IMR-90 (cell line): Measurements from ENCODE around the gene CSN1S1. TPM values are rescaled to one million over a fixed set of nuclear protein-coding genes. Genes with fewer than 3 reads are reported as not detected.

Source experiments
- ATAC-seq: fragments of 200-7000 bp; cut with Tn5 transposase; 2 replicates; pipeline ENCODE4 v1.9.1; 2020; ENCODE audit warnings: low read depth, mild to moderate bottlenecking, moderate library complexity
- BruUV-seq: library from RNA; stranded (reverse); fragments of 400-500 nt; replicated peaks from 2 replicates; lab custom pipeline; 2021; lab: Mats Ljungman, UMichigan
- CTCF ChIA-PET: fragments of 300-600 bp; formaldehyde crosslinking; extraction: SDS; loops from one replicate; lab custom pipeline; 2021; ENCODE audit warnings: antibody characterized with exemption; lab: Yijun Ruan, JAX
- POLR2A ChIA-PET: fragments of 300-600 bp; sonication (Branson Sonifier 250); formaldehyde crosslinking; loops from one replicate; lab custom pipeline; 2022; ENCODE audit warnings: antibody characterized with exemption; ENCODE audit not compliant: unreplicated experiment; lab: Charles Lee
- DNase-seq: peaks from one replicate; pipeline ENCODE4 v3.0.0; 2013
- H2AFZ ChIP-seq: replicated peaks from 2 replicates; pipeline ENCODE3; 2013; ENCODE audit warnings: low read length, mild to moderate bottlenecking; ENCODE audit not compliant: poor library complexity
- H2AK5ac ChIP-seq: 2 replicates; pipeline ENCODE4 v1.6.1; 2013; ENCODE audit warnings: low read depth, low read length, inconsistent platforms
- H2AK9ac ChIP-seq: replicated peaks from 2 replicates; pipeline ENCODE3; 2013; ENCODE audit warnings: mild to moderate bottlenecking, low read depth, low read length, moderate library complexity; ENCODE audit not compliant: poor library complexity
- H2BK120ac ChIP-seq: 2 replicates; pipeline ENCODE4 v1.6.1; 2013; ENCODE audit warnings: low read depth, low read length, inconsistent platforms
- H2BK15ac ChIP-seq: 3 replicates; pipeline ENCODE4 v1.6.1; 2013; ENCODE audit warnings: low read depth, low read length, inconsistent platforms
- H2BK20ac ChIP-seq: 2 replicates; pipeline ENCODE4 v1.6.1; 2013; ENCODE audit warnings: low read depth, mild to moderate bottlenecking, inconsistent platforms, low read length, moderate library complexity
- H2BK5ac ChIP-seq: 2 replicates; pipeline ENCODE4 v1.6.1; 2013; ENCODE audit warnings: mild to moderate bottlenecking, low read depth, low read length, inconsistent platforms; ENCODE audit not compliant: poor library complexity, severe bottlenecking
- H3K14ac ChIP-seq: replicated peaks from 2 replicates; pipeline ENCODE4 v1.6.1; 2013; ENCODE audit warnings: low read depth, low read length, inconsistent platforms
- H3K18ac ChIP-seq: 2 replicates; pipeline ENCODE4 v1.6.1; 2013; ENCODE audit warnings: low read depth, low read length, control low read depth
- H3K23ac ChIP-seq: 2 replicates; pipeline ENCODE4 v1.6.1; 2013; ENCODE audit warnings: low read depth, low read length, inconsistent platforms
- H3K27ac ChIP-seq: 2 replicates; pipeline ENCODE4 v1.5.1; 2013; ENCODE audit warnings: mild to moderate bottlenecking, control low read depth, low read length; ENCODE audit not compliant: insufficient read depth
- H3K27me3 ChIP-seq: 2 replicates; pipeline ENCODE4 v1.6.1; 2013; ENCODE audit warnings: low read length; ENCODE audit not compliant: control insufficient read depth, insufficient read depth
- H3K36me3 ChIP-seq: 2 replicates; pipeline ENCODE4 v1.6.1; 2013; ENCODE audit warnings: low read length, mixed read lengths; ENCODE audit not compliant: control insufficient read depth, insufficient read depth
- H3K4ac ChIP-seq: 2 replicates; pipeline ENCODE4 v1.6.1; 2013; ENCODE audit warnings: low read depth, low read length, inconsistent platforms
- H3K4me1 ChIP-seq: 2 replicates; pipeline ENCODE4 v1.6.1; 2013; ENCODE audit warnings: low read length, mixed read lengths; ENCODE audit not compliant: control insufficient read depth, insufficient read depth
- H3K4me2 ChIP-seq: 2 replicates; pipeline ENCODE4 v1.6.1; 2013; ENCODE audit warnings: low read depth, mild to moderate bottlenecking, control low read depth, low read length, moderate library complexity
- H3K4me3 ChIP-seq: 2 replicates; pipeline ENCODE4 v1.5.1; 2013; ENCODE audit warnings: low read depth, mild to moderate bottlenecking, control low read depth, low read length, moderate library complexity; ENCODE audit not compliant: insufficient read depth
- H3K56ac ChIP-seq: 2 replicates; pipeline ENCODE4 v1.6.1; 2013; ENCODE audit warnings: low read length, inconsistent platforms; ENCODE audit not compliant: insufficient read depth; ENCODE audit errors: extremely low read depth
- H3K79me1 ChIP-seq, 2 experiments: 2 replicates each; pipeline ENCODE4 v1.6.1; 2013; ENCODE audit warnings: low read length in 2 of 2, inconsistent platforms in 1 of 2, low read depth in 1 of 2
- H3K9ac ChIP-seq: 2 replicates; pipeline ENCODE4 v1.6.1; 2013; ENCODE audit warnings: low read depth, low read length, control low read depth
- H3K9me1 ChIP-seq: 2 replicates; pipeline ENCODE4 v1.6.1; 2013; ENCODE audit warnings: low read length, inconsistent platforms; ENCODE audit not compliant: insufficient read depth
- H3K9me3 ChIP-seq: 2 replicates; pipeline ENCODE4 v1.6.1; 2013; ENCODE audit warnings: low read length; ENCODE audit not compliant: control insufficient read depth, insufficient read depth
- H4K20me1 ChIP-seq: 2 replicates; pipeline ENCODE4 v1.6.1; 2013; ENCODE audit warnings: low read length, inconsistent platforms; ENCODE audit not compliant: insufficient read depth
- H4K5ac ChIP-seq: 2 replicates; pipeline ENCODE4 v1.6.1; 2013; ENCODE audit warnings: mild to moderate bottlenecking, low read depth, low read length, control low read depth
- H4K8ac ChIP-seq, 2 experiments: 2 replicates each; pipeline ENCODE4 v1.6.1; 2013; ENCODE audit warnings: low read depth in 2 of 2, low read length in 2 of 2, control low read depth in 1 of 2, inconsistent platforms in 1 of 2
- H4K91ac ChIP-seq: 2 replicates; pipeline ENCODE4 v1.6.1; 2013; ENCODE audit warnings: low read depth, low read length, inconsistent platforms; ENCODE audit not compliant: insufficient read depth
- BHLHE40 ChIP-seq: fragments of 150-350 bp; IDR thresholded peaks from 2 replicates; pipeline ENCODE4 v1.6.1; 2016; ENCODE audit warnings: mild to moderate bottlenecking, low read depth, low read length
- CEBPB ChIP-seq: IDR thresholded peaks from 2 replicates; pipeline ENCODE4 v1.6.1; 2012; ENCODE audit warnings: low read depth, low read length, improper control_type of control experiment
- FOS ChIP-seq: fragments of 150-350 bp; IDR thresholded peaks from 2 replicates; pipeline ENCODE4 v1.6.1; 2016; ENCODE audit warnings: low read depth, low read length
- MXI1 ChIP-seq: IDR thresholded peaks from 2 replicates; pipeline ENCODE4 v1.6.1; 2012; ENCODE audit warnings: low read depth, mild to moderate bottlenecking, low read length, moderate library complexity, borderline replicate concordance
- NFE2L2 ChIP-seq: fragments of 150-350 bp; IDR thresholded peaks from 2 replicates; pipeline ENCODE4 v1.6.1; 2016; ENCODE audit warnings: low read depth, mild to moderate bottlenecking, low read length
- POLR2A ChIP-seq: IDR thresholded peaks from 2 replicates; pipeline ENCODE4 v1.6.1; 2012; ENCODE audit warnings: mild to moderate bottlenecking, low read depth, low read length
- RCOR1 ChIP-seq: IDR thresholded peaks from 2 replicates; pipeline ENCODE4 v1.6.1; 2012; ENCODE audit warnings: mild to moderate bottlenecking, low read length, improper control_type of control experiment; ENCODE audit not compliant: insufficient replicate concordance
- SMC3 ChIP-seq: fragments of 150-350 bp; IDR thresholded peaks from 2 replicates; pipeline ENCODE4 v1.6.1; 2016; ENCODE audit warnings: low read depth, mild to moderate bottlenecking, antibody characterized with exemption, low read length, moderate library complexity
- dilution Hi-C: fragments of 300-500 bp; cut with HindIII; formaldehyde crosslinking; loops from one replicate; pipeline ENCODE4 v1.14.3; 2018; ENCODE audit warnings: low sequenced_read_pairs; ENCODE audit not compliant: unreplicated experiment
- in situ Hi-C: fragments of 300-500 bp; cut with MboI; formaldehyde crosslinking; loops from 3 replicates; pipeline ENCODE4 v1.14.3; 2019; ENCODE audit warnings: low sequenced_read_pairs, inconsistent platforms, mixed read lengths
- intact Hi-C: fragments of 100-400 bp; cut with micrococcal nuclease; formaldehyde crosslinking; loops from 2 replicates; pipeline ENCODE4 v1.10.0; 2022
- polyA plus RNA-seq, 3 experiments: library from polyadenylated mRNA; depleted of rRNA; stranded (reverse); fragments of >200 nt; gene quantifications; 2 replicates each; pipeline ENCODE4 v1.2.3, GENCODE V29; 2012; ENCODE audit warnings: low replicate concordance in 1 of 3
- total RNA-seq: library from RNA; depleted of rRNA; stranded (reverse); fragments of >200 nt; gene quantifications from 2 replicates; pipeline ENCODE4 v1.2.3, GENCODE V29; 2012
- TF ChIP-seq, protein P1 (sequence below): fragments of 150-350 bp; IDR thresholded peaks from 2 replicates; pipeline ENCODE4 v1.6.1; 2016; ENCODE audit warnings: low read depth, mild to moderate bottlenecking, low read length, moderate library complexity, borderline replicate concordance
- TF ChIP-seq, protein P2 (sequence below): fragments of 150-350 bp; IDR thresholded peaks from 2 replicates; pipeline ENCODE4 v1.6.1; 2017; ENCODE audit warnings: mild to moderate bottlenecking, antibody characterized with exemption, low read length, low read depth
- TF ChIP-seq, protein P3 (sequence below): conservative IDR thresholded peaks from 2 replicates; pipeline ENCODE4 v1.5.1; 2012; ENCODE audit warnings: mild to moderate bottlenecking, low read depth, low read length, improper control_type of control experiment

The CSN1S1 gene
- total and polyA plus RNA-seq, 2 of the 4 experiments (the other 2 are of a cell fraction): not detected

DNA sequence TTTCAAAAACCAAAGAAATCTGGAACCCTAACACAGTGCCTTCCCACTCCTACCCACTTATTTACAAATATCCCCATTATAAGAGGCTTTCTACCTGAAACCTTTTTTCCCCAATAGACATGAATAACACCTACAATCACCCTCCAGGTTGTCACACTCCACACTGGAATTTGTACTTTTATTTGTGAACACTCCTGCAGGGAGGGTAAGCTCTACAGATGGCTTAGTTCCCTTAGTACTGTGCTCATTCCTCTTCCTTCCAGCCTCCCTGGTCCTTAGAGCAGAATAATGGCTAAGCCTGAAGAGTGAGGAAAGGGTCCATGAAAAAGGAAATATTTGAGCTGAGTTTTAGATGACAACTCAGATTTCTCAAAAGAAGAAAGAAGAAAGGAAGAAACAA, 48.7 kb upstream of the CSN1S1 start:
- Histone ChIP-seq H3K27ac (no peak overlapping the region), H4K5ac (no peak overlapping the region), H3K9ac (no peak overlapping the region), H3K4me3 (no peak overlapping the region), H2BK120ac (no peak overlapping the region), H3K14ac (no peak overlapping the region), H4K91ac (no peak overlapping the region), H2AK9ac (no peak overlapping the region), H2BK15ac (no peak overlapping the region), H3K79me1 (no peaks in the 10 kb centered on the region), H2AK5ac (no peak overlapping the region), H3K36me3 (no peaks in the 10 kb centered on the region), H3K4ac (no peak overlapping the region), H4K8ac (no peak overlapping the region), H2BK5ac (no peak overlapping the region), H3K56ac (no peak overlapping the region), H3K9me3 (no peaks in the 10 kb centered on the region), H2BK20ac (no peak overlapping the region), H3K23ac (no peak overlapping the region), H4K20me1 (no peaks in the 10 kb centered on the region), H3K4me2 (no peak overlapping the region), H2AFZ (no peak overlapping the region), H3K27me3 (no peaks in the 10 kb centered on the region), H3K9me1 (no peaks in the 10 kb centered on the region), H3K18ac (no peak overlapping the region), H3K4me1 (no peaks in the 10 kb centered on the region)
- no peak for ATAC-seq
- TF ChIP-seq POLR2A (no peak), NFE2L2 (no peak), FOS (no peak), BHLHE40 (no peak), CEBPB (no peak), SMC3 (no peak), MXI1 (no peak), RCOR1 (no peak)
- TF ChIP-seq, protein P1, sequence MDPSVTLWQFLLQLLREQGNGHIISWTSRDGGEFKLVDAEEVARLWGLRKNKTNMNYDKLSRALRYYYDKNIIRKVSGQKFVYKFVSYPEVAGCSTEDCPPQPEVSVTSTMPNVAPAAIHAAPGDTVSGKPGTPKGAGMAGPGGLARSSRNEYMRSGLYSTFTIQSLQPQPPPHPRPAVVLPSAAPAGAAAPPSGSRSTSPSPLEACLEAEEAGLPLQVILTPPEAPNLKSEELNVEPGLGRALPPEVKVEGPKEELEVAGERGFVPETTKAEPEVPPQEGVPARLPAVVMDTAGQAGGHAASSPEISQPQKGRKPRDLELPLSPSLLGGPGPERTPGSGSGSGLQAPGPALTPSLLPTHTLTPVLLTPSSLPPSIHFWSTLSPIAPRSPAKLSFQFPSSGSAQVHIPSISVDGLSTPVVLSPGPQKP: no peak
- TF ChIP-seq, protein P2, sequence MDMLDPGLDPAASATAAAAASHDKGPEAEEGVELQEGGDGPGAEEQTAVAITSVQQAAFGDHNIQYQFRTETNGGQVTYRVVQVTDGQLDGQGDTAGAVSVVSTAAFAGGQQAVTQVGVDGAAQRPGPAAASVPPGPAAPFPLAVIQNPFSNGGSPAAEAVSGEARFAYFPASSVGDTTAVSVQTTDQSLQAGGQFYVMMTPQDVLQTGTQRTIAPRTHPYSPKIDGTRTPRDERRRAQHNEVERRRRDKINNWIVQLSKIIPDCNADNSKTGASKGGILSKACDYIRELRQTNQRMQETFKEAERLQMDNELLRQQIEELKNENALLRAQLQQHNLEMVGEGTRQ: no peak
- TF ChIP-seq, protein P3, sequence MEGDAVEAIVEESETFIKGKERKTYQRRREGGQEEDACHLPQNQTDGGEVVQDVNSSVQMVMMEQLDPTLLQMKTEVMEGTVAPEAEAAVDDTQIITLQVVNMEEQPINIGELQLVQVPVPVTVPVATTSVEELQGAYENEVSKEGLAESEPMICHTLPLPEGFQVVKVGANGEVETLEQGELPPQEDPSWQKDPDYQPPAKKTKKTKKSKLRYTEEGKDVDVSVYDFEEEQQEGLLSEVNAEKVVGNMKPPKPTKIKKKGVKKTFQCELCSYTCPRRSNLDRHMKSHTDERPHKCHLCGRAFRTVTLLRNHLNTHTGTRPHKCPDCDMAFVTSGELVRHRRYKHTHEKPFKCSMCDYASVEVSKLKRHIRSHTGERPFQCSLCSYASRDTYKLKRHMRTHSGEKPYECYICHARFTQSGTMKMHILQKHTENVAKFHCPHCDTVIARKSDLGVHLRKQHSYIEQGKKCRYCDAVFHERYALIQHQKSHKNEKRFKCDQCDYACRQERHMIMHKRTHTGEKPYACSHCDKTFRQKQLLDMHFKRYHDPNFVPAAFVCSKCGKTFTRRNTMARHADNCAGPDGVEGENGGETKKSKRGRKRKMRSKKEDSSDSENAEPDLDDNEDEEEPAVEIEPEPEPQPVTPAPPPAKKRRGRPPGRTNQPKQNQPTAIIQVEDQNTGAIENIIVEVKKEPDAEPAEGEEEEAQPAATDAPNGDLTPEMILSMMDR: no peak
- CTCF ChIA-PET: no interaction called here
- POLR2A ChIA-PET: no interaction called here
- intact Hi-C loops: loop anchor here (10.0 kb wide), 1 partner anchor 1387 kb away; no protein-coding TSS in a partner anchor
- in situ Hi-C loops: loop anchor here (5.0 kb wide), 1 partner anchor 190 kb away; no protein-coding TSS in a partner anchor
- no peak for DNase-seq
- BruUV-seq: no TSS peak
- dilution Hi-C loops: no loop called here
